ENCODE data around the gene CBX4. TPM values are rescaled to one million over a fixed set of nuclear protein-coding genes. Genes with fewer than 3 reads are reported as not detected.

CBX4 gene
- total and polyA plus RNA-seq, 10 of the 15 experiments (the other 5 are each of a cell fraction or from before 2014, with no cell fraction given) = 0.69 to 24.6 (median 4.2) TPM

GRCh38 chr17:79887451-79887991 is 48.3 kb upstream of the CBX4 start:
- no peak for TF ChIP-seq BCL11A (IDR thresholded peaks at IDR 0.05; ENCODE audit: low read depth, low read length)
- TF ChIP-seq USF2 (IDR thresholded peaks at IDR 0.05; ENCODE audit: borderline replicate concordance, low read depth, low read length) = no peak
- no peak for TF ChIP-seq EP300 (IDR thresholded peaks at IDR 0.05; ENCODE audit: borderline replicate concordance in 1 of 2, control insufficient read depth in 1 of 2, low read depth in 2 of 2, low read length in 2 of 2)
- TF ChIP-seq MEF2B (IDR thresholded peaks at IDR 0.05; ENCODE audit: partially characterized antibody, poor library complexity, severe bottlenecking) = no peak
- no peak for TF ChIP-seq PRDM15 (CRISPR knock-in tag; IDR thresholded peaks at IDR 0.05)
- TF ChIP-seq CBX3 (IDR thresholded peaks at IDR 0.05; ENCODE audit: borderline replicate concordance, low read depth) = no peak
- Histone ChIP-seq H3K9ac (ENCODE audit: control insufficient read depth, insufficient read depth, low read length) (no peak overlapping the region), H3K27ac (ENCODE audit: control insufficient read depth, insufficient read depth) (no peak overlapping the region), H3K4me3 (no peak overlapping the region), H3K4me2 (ENCODE audit: control insufficient read depth, insufficient read depth) (no peak overlapping the region), H3K36me3 (ENCODE audit: control insufficient read depth in 2 of 2, insufficient read depth in 2 of 2, low read length in 1 of 2) (no peaks in the 10 kb centered on the region), H2AFZ (ENCODE audit: control insufficient read depth, low read depth, low read length) (no peak overlapping the region), H3K79me2 (ENCODE audit: control insufficient read depth, insufficient read depth, low read length) (no peaks in the 10 kb centered on the region), H3K4me1 (ENCODE audit: control insufficient read depth, insufficient read depth, low read length) (no peaks in the 10 kb centered on the region), H4K20me1 (ENCODE audit: control insufficient read depth, insufficient read depth) (no peaks in the 10 kb centered on the region), H3K27me3 (replicated peaks in 1 of 2; ENCODE audit: control insufficient read depth in 2 of 2, insufficient read depth in 2 of 2, low read length in 1 of 2) (peaks cover 1 to 4% of the 10 kb centered on the region in 2 experiments; a peak in 1 of 4 replicates), H3K9me3 (replicated peaks; ENCODE audit: control insufficient read depth, insufficient read depth, low read length) (no peaks in the 10 kb centered on the region)
- ChIA-PET POLR2A (no interaction called here), CTCF (no interaction called here), SMC1A (ENCODE audit: uncharacterized antibody, unreplicated experiment) (no interaction called here), RAD21 (ENCODE audit: unreplicated experiment) (no interaction called here)
- in situ Hi-C loops (cut with MboI) = no loop called here
- BruUV-seq (replicated peaks) = no TSS peak
- 55% methylated on average over 14 of the region's 14 CpGs for WGBS (ENCODE audit: insufficient coverage, insufficient replicate concordance, low lambda C conversion rate, missing lambda C conversion rate)
- intact Hi-C loops (cut with micrococcal nuclease; ENCODE audit: unreplicated experiment) = no loop called here
- ATAC-seq = no peak
- no peak for FAIRE-seq
- DNase-seq (ENCODE audit: low read depth, low spot score) = no peak
